Measurements from ENCODE around the gene DPF3. TPM values are rescaled to one million over a fixed set of nuclear protein-coding genes. Genes with fewer than 3 reads are reported as not detected.

Gene DPF3
- total RNA-seq, 2 experiments from 2014 or later = 14.9 to 15.4 TPM

GRCh38 chr14:72902801-72903530, 9.1 kb upstream of the DPF3 start:
- CTCF ChIA-PET = interaction anchor here (0.6 to 5.1 kb wide), 10 partner anchors 8 to 387 kb away, joined by 3 to 220 read pairs (median 4); partner anchors contain the start of gene DPF3
- Mint-ChIP-seq H3K4me3 (no peak overlapping the region), H3K27ac (no peak overlapping the region), H3K9me3 (no peaks in the 10 kb centered on the region), H3K4me1 (peaks cover 24% of the 10 kb centered on the region), H3K27me3 (peaks cover 21% of the 10 kb centered on the region), H3K36me3 (ENCODE audit: low read depth) (no peaks in the 10 kb centered on the region)
- POLR2A ChIA-PET = interaction anchor here (1.4 to 3.4 kb wide), 2 partner anchors 9 to 384 kb away, joined by 4 to 14 read pairs; partner anchors contain the start of gene DPF3
- no peak for DNase-seq

GRCh38 chr14:72901361-72901760, 7.5 kb upstream of the DPF3 start:
- peaks cover 25% of the 10 kb centered on the region for H3K27me3 Mint-ChIP-seq
- no peaks in the 10 kb centered on the region for H3K36me3 Mint-ChIP-seq (ENCODE audit: low read depth)
- ChIA-PET CTCF (interaction anchor here (1.0 kb wide), 1 partner anchor 387 kb away, joined by 4 read pairs; no protein-coding TSS in a partner anchor), POLR2A (no interaction called here)
- H3K9me3 Mint-ChIP-seq = no peaks in the 10 kb centered on the region
- no peak overlapping the region for H3K27ac Mint-ChIP-seq
- no peak for DNase-seq
- peaks cover 15% of the 10 kb centered on the region for H3K4me1 Mint-ChIP-seq
- H3K4me3 Mint-ChIP-seq = no peak overlapping the region

- POLR2A ChIA-PET = no interaction called here
- Mint-ChIP-seq H3K4me3 (no peak overlapping the region), H3K4me1 (peaks cover 13% of the 10 kb centered on the region), H3K9me3 (no peaks in the 10 kb centered on the region), H3K36me3 (ENCODE audit: low read depth) (no peaks in the 10 kb centered on the region), H3K27ac (no peak overlapping the region), H3K27me3 (peaks cover 38% of the 10 kb centered on the region)
- CTCF ChIA-PET = interaction anchor here (1.0 to 1.1 kb wide), 2 partner anchors 381 to 385 kb away, joined by 4 to 5 read pairs; no protein-coding TSS in a partner anchor
- DNase-seq = no peak
These were observed 4.5 kb upstream of the DPF3 start for GRCh38 chr14:72898448-72898847.

GRCh38 chr14:72894623-72895378, 900 bp upstream of the DPF3 start:
- ChIA-PET CTCF (interaction anchor here (0.6 to 2.9 kb wide), 12 partner anchors 8 to 417 kb away, joined by 3 to 33 read pairs (median 5); no protein-coding TSS in a partner anchor), POLR2A (interaction anchor here (0.7 to 3.3 kb wide), 17 partner anchors 9 to 455 kb away, joined by 3 to 47 read pairs (median 4); partner anchors contain the start of gene DCAF4)
- H3K4me3 Mint-ChIP-seq = peak overlapping the region; percentile 90
- H3K4me1 Mint-ChIP-seq = peaks cover 30% of the 10 kb centered on the region
- H3K9me3 Mint-ChIP-seq = no peaks in the 10 kb centered on the region
- H3K27ac Mint-ChIP-seq = no peak overlapping the region
- DNase-seq = no peak
- H3K36me3 Mint-ChIP-seq (ENCODE audit: low read depth) = peaks cover 4% of the 10 kb centered on the region
- H3K27me3 Mint-ChIP-seq = peaks cover 54% of the 10 kb centered on the region

DNA sequence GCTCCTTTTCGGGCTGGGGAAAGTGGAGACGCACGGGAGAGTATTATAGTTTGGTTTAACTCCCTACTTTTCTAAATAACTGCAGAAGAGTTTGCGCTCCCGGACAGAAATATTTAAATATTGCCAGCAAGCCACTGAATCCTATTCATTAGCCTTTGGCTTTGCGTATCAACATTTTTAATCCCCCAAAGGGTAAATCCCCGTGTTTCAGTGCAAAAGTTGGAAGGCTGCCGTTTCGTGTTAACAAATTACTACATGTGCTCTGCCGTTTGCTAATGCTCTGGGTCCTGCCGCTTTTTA, 372 bp upstream of the DPF3 start:
- POLR2A ChIA-PET = interaction anchor here (0.9 to 3.3 kb wide), 15 partner anchors 9 to 455 kb away, joined by 3 to 47 read pairs (median 4); partner anchors contain the start of genes DCAF4 and RBM25
- peaks cover 32% of the 10 kb centered on the region for H3K4me1 Mint-ChIP-seq
- peaks cover 58% of the 10 kb centered on the region for H3K27me3 Mint-ChIP-seq
- DNase-seq = no peak
- H3K27ac Mint-ChIP-seq = peak overlapping the region; percentile 41
- CTCF ChIA-PET = interaction anchor here (0.6 to 2.9 kb wide), 11 partner anchors 8 to 417 kb away, joined by 3 to 33 read pairs (median 4); no protein-coding TSS in a partner anchor
- H3K36me3 Mint-ChIP-seq (ENCODE audit: low read depth) = peaks cover 8% of the 10 kb centered on the region
- H3K9me3 Mint-ChIP-seq = no peaks in the 10 kb centered on the region
- peak overlapping the region; percentile 90 for H3K4me3 Mint-ChIP-seq

- H3K27ac Mint-ChIP-seq = peak overlapping the region; percentile 37
- H3K27me3 Mint-ChIP-seq = peaks cover 66% of the 10 kb centered on the region
- POLR2A ChIA-PET = interaction anchor here (1.2 to 3.3 kb wide), 11 partner anchors 10 to 453 kb away, joined by 3 to 47 read pairs (median 5); partner anchors contain the start of genes DCAF4 and RBM25
These were observed 844 bp downstream of the DPF3 start for GRCh38 chr14:72892879-72893635.

GRCh38 chr14:72892103-72892878, 1.6 kb downstream of the DPF3 start:
- Mint-ChIP-seq H3K27ac (peak overlapping the region; percentile 37), H3K36me3 (ENCODE audit: low read depth) (peaks cover 18% of the 10 kb centered on the region), H3K4me1 (peaks cover 42% of the 10 kb centered on the region), H3K4me3 (peak overlapping the region; percentile 92), H3K27me3 (peaks cover 65% of the 10 kb centered on the region), H3K9me3 (no peaks in the 10 kb centered on the region)
- CTCF ChIA-PET = interaction anchor here (0.9 to 2.9 kb wide), 4 partner anchors 374 to 415 kb away, joined by 3 to 12 read pairs (median 7); no protein-coding TSS in a partner anchor
- POLR2A ChIA-PET = interaction anchor here (1.4 to 3.3 kb wide), 2 partner anchors 374 to 378 kb away, joined by 5 to 47 read pairs; no protein-coding TSS in a partner anchor
- peak; percentile 55 for DNase-seq

More at GRCh38 chr14:72892879-72893635, 844 bp downstream of the DPF3 start:
- peak; percentile 43 for DNase-seq
- Mint-ChIP-seq H3K4me1 (peaks cover 41% of the 10 kb centered on the region), H3K9me3 (no peaks in the 10 kb centered on the region), H3K36me3 (ENCODE audit: low read depth) (peaks cover 14% of the 10 kb centered on the region), H3K4me3 (peak overlapping the region; percentile 92)
- CTCF ChIA-PET = interaction anchor here (0.9 to 2.9 kb wide), 7 partner anchors 11 to 416 kb away, joined by 3 to 33 read pairs (median 11); no protein-coding TSS in a partner anchor

- DNase-seq = no peak
- Mint-ChIP-seq H3K27ac (no peak overlapping the region), H3K36me3 (ENCODE audit: low read depth) (peaks cover 20% of the 10 kb centered on the region), H3K9me3 (no peaks in the 10 kb centered on the region), H3K4me1 (peaks cover 42% of the 10 kb centered on the region), H3K4me3 (peak overlapping the region; percentile 92), H3K27me3 (peaks cover 60% of the 10 kb centered on the region)
- POLR2A ChIA-PET = interaction anchor here (1.4 to 3.3 kb wide), 2 partner anchors 373 to 377 kb away, joined by 5 to 47 read pairs; no protein-coding TSS in a partner anchor
- CTCF ChIA-PET = interaction anchor here (0.9 to 2.9 kb wide), 4 partner anchors 373 to 414 kb away, joined by 3 to 12 read pairs (median 7); no protein-coding TSS in a partner anchor
These were observed 2.2 kb downstream of the DPF3 start for GRCh38 chr14:72891666-72892102.

- CTCF ChIA-PET = interaction anchor here (1.3 kb wide), 1 partner anchor 16 kb away, joined by 5 read pairs; no protein-coding TSS in a partner anchor
- POLR2A ChIA-PET = no interaction called here
- no peak overlapping the region for H3K4me3 Mint-ChIP-seq
- H3K4me1 Mint-ChIP-seq = peaks cover 36% of the 10 kb centered on the region
- no peak overlapping the region for H3K27ac Mint-ChIP-seq
- DNase-seq = no peak
- peaks cover 42% of the 10 kb centered on the region for H3K27me3 Mint-ChIP-seq
- H3K9me3 Mint-ChIP-seq = no peaks in the 10 kb centered on the region
- H3K36me3 Mint-ChIP-seq (ENCODE audit: low read depth) = peaks cover 25% of the 10 kb centered on the region
These were observed 4.5 kb downstream of the DPF3 start for GRCh38 chr14:72889366-72889765.

- H3K4me3 Mint-ChIP-seq = no peak overlapping the region
- ChIA-PET CTCF (interaction anchor here (0.6 to 1.3 kb wide), 3 partner anchors 17 to 372 kb away, joined by 3 to 5 read pairs (median 3); no protein-coding TSS in a partner anchor), POLR2A (interaction anchor here (1.1 kb wide), 1 partner anchor 25 kb away, joined by 3 read pairs; no protein-coding TSS in a partner anchor)
- H3K27me3 Mint-ChIP-seq = peaks cover 39% of the 10 kb centered on the region
- H3K4me1 Mint-ChIP-seq = peaks cover 38% of the 10 kb centered on the region
- H3K9me3 Mint-ChIP-seq = no peaks in the 10 kb centered on the region
- peaks cover 25% of the 10 kb centered on the region for H3K36me3 Mint-ChIP-seq (ENCODE audit: low read depth)
- DNase-seq = no peak
- no peak overlapping the region for H3K27ac Mint-ChIP-seq
These were observed 5.2 kb downstream of the DPF3 start for GRCh38 chr14:72888636-72889201.

GRCh38 chr14:72888192-72888591, 5.7 kb downstream of the DPF3 start:
- H3K27me3 Mint-ChIP-seq = peaks cover 39% of the 10 kb centered on the region
- peaks cover 25% of the 10 kb centered on the region for H3K36me3 Mint-ChIP-seq (ENCODE audit: low read depth)
- ChIA-PET CTCF (interaction anchor here (1.0 to 1.3 kb wide), 2 partner anchors 17 to 372 kb away, joined by 3 to 5 read pairs; no protein-coding TSS in a partner anchor), POLR2A (interaction anchor here (1.1 kb wide), 1 partner anchor 24 kb away, joined by 3 read pairs; no protein-coding TSS in a partner anchor)
- DNase-seq = no peak
- no peak overlapping the region for H3K4me3 Mint-ChIP-seq
- H3K27ac Mint-ChIP-seq = no peak overlapping the region
- H3K4me1 Mint-ChIP-seq = peaks cover 43% of the 10 kb centered on the region
- H3K9me3 Mint-ChIP-seq = no peaks in the 10 kb centered on the region

All from activated CD4-positive, alpha-beta memory T cell treated with anti-CD3 and anti-CD28 coated beads, Interleukin-2, amount 10 ng/mL, durations not matched to agents 7 days and 5 days (primary cell).